Hepatocyte (in vitro differentiated cells): Measurements from ENCODE around the gene TTN.

Experiments
- EZH2 ChIP-seq: fragments of 200-600 bp; sonication (generic); IDR thresholded peaks from 2 replicates; pipeline ENCODE4 v1.6.1; 2016; ENCODE audit warnings: antibody characterized with exemption, mild to moderate bottlenecking, borderline replicate concordance
- EZH2phosphoT487 ChIP-seq: fragments of 200-600 bp; sonication (generic); IDR thresholded peaks from one replicate; pipeline ENCODE4 v1.6.1; 2018; ENCODE audit warnings: antibody characterized with exemption, mild to moderate bottlenecking, low read depth, moderate library complexity; ENCODE audit not compliant: unreplicated experiment, severe bottlenecking
- TF ChIP-seq, protein P1 (sequence below): fragments of 200-600 bp; sonication (generic); IDR thresholded peaks from 2 replicates; pipeline ENCODE4 v1.5.1; 2016; ENCODE audit warnings: antibody characterized with exemption, mild to moderate bottlenecking; ENCODE audit not compliant: poor library complexity

DNA sequence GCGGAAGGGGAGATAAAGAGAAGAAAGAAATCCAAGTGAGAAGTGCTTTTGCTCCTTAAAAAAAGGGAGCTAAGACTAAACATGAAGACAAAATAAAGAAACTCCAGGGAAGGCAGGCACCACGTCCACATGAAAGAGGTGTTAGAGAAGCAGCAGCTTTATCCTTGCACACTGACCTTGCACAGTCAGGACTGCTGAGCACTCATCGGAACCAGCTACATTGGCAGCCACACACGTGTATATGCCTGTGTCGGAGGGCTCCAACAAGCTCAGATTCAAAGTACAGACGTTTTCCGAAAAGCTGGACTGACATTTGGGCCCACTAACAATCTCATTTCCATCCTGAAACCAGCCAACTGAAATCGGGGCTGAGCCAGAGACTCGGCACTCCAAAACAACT lies 88.2 kb downstream of the TTN start:
- TF ChIP-seq, protein P1, sequence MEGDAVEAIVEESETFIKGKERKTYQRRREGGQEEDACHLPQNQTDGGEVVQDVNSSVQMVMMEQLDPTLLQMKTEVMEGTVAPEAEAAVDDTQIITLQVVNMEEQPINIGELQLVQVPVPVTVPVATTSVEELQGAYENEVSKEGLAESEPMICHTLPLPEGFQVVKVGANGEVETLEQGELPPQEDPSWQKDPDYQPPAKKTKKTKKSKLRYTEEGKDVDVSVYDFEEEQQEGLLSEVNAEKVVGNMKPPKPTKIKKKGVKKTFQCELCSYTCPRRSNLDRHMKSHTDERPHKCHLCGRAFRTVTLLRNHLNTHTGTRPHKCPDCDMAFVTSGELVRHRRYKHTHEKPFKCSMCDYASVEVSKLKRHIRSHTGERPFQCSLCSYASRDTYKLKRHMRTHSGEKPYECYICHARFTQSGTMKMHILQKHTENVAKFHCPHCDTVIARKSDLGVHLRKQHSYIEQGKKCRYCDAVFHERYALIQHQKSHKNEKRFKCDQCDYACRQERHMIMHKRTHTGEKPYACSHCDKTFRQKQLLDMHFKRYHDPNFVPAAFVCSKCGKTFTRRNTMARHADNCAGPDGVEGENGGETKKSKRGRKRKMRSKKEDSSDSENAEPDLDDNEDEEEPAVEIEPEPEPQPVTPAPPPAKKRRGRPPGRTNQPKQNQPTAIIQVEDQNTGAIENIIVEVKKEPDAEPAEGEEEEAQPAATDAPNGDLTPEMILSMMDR = no peak
- no peak for TF ChIP-seq EZH2
- no peak for TF ChIP-seq EZH2phosphoT487
